CD4-positive, alpha-beta T cell treated with Interferon gamma for 1 hour (primary cell): ENCODE measurements around the gene ARHGAP20.
A peak's percentile ranks its signal among the peaks of the same experiment; 100 is the strongest.

Experiments used
- DNase-seq: peaks from one replicate; pipeline ENCODE4 v3.0.0-alpha.2; 2020

ARHGAP20 gene, protein sequence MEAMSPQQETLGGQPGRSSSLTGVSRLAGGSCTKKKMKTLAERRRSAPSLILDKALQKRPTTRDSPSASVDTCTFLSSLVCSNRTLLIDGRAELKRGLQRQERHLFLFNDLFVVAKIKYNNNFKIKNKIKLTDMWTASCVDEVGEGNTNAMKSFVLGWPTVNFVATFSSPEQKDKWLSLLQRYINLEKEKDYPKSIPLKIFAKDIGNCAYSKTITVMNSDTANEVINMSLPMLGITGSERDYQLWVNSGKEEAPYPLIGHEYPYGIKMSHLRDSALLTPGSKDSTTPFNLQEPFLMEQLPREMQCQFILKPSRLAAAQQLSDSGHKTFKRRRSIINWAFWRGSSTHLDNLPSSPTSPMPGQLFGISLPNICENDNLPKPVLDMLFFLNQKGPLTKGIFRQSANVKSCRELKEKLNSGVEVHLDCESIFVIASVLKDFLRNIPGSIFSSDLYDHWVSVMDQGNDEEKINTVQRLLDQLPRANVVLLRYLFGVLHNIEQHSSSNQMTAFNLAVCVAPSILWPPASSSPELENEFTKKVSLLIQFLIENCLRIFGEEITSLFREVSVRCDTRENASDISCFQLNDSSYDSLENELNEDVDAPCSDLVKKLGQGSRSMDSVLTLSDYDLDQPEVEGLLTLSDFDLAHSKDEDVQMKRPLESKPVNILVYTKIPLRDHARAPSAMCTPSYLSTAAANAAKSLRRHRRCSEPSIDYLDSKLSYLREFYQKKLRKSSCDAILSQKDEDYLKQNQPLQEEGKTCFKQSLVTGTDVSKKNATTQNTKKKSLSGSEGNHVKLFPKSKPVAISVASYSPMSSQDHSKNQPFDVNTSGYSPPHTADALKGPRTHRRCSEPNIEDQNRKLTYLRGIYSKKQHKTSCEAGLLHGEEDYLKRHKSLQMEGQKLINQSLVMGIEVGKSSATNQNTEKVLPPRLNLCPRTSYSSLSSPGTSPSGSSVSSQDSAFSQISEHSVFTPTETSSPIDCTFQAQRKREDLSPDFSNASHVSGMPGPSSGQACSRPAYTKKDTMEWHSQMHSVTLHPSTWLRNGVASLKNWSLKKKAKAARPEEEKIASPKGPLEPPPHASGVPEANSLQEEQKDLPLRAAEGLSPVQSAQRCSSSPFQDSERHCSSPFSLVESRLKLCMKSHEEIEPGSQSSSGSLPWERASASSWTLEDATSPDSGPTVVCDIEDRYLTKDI

DNA sequence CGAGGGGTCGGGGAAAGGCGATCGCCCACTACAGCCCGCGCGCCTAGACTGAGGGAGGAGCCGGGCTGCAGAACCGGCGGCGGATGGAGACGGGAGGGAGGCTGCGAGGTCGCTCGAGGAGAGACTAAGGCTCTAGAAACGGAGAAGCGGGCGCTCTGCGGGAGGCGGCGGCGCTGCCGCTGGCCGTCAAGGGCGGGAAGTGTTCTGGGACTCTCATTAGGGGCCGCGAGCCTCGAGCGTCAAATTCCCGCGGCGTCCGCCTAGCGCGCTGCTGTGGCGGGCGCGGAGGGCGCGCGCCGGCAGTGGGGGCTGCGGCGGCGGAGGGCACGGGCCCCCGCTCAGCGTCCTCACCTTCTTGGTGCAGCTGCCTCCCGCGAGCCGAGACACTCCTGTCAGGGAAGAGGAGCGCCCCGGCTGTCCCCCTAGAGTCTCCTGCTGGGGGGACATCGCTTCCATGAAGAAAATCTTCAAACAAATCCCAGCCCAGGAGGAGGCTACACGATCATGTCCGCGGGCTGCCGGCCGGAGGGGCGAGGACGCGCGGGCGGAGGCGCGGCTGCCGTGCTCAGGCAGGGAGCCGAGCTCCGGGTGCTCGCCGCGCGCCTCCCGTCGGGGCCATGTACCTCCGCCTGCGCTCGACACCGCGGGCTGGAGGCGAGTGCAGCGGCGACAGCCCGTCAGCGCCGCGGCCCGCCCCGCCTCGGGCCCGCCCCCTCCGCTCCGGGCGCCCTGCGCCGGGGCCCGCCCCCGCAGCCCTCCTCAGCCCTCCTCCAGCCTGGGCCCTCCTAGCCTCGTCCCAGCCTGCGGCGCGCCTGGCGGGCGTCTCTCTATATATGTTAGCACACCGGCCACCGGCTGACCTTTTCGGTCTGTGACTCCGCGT, at the start of gene ARHGAP20:
ARHGAP20 (minus strand) TSS at position 662 of the 883 bp plus-strand sequence; CDS start at position 456, 206 bp downstream.
- DNase-seq: peak; percentile 51

DNA sequence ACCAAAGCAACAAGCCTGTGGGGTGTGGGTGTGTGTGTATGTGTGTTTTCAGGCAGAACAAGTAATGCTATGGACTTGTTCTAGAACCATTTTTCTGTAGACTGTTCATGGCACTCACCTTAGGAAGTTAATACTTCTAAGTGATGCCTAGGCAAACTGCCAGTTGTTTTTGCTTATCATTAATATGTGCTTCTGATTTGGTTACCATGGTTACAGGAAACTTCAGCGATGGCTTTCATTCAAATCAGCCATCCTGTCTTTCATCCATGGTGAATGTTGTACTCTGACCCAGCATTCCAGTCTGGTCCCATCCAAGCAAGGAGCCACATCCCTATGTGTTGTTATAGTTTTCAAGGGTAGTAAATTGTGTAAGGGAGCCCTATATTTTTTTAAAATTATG, 49.8 kb upstream of the ARHGAP20 start:
- DNase-seq: no peak

DNA sequence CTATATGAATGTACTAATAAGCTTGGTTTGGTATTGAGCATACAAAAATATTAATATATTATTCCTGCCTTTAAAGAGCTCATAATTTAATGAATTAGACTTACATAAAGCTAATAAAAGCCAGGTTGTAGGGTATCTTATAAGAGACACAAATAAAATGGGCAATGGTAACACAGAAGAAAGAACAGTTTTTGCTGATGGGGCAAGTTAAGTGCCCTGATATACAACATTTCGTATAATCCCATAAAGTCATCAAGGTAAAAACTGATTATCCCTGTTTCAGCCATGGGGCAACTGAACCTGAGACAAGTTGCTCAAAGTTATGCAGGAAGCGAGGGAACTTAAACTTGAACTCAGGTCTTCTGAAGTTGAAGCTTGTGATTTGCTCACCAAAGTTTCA, 48.9 kb upstream of the ARHGAP20 start:
- DNase-seq: no peak

DNA sequence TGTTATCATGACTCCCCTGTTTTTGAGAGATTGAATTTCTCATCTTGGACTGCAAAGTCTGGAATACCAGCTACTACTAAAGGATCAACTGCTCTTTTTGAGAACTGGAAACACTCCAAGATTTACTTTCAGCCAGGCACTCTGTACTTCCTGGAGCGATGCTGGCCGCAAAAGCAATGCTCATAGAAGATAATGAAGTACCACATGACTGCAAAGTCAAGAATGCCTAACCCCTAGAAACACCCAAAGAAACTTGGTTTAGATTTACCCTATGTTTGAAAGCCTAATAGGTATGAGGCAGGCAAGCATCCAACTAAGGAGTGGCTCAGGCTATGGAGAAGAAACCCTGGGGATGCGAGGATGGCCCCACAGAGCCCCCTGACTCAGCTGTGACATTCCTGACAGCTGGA, 47.7 kb upstream of the ARHGAP20 start:
- no peak for DNase-seq

DNA sequence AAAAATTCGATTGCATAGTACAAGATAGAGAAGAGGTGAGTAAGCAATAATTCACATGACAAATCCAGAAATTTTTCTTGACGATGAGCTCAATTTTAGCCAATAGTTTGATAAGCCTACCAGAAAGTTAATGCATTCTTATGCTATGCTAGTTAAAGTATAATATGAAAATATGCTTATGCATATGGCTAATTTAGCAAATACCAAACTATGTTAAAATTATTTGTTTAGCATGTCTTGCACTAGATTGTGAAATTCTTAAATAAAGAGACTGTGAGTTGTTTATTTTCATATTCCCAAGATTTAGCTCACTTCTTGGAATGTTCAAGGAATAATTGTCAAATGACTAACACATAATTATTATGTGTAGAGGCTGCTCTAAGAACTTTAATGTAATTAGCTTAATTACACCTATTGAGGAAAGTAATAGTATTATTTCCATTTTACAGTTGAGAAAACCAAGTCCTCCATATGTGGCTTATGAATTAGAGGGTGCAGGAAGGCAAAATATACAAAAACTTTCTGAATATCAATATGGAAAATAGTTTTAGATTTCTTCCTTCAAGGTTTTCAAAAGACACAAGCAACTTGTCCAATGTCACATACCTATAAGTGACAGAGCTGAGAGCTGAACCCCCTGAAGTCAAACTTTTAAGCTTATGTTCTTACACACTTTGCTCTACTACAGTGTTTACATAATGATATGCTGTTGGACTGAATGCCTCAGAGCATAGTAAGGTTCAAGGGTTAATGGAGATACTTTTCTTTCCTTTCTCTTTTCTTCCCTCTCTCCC, 45.9 kb upstream of the ARHGAP20 start:
- DNase-seq: no peak

DNA sequence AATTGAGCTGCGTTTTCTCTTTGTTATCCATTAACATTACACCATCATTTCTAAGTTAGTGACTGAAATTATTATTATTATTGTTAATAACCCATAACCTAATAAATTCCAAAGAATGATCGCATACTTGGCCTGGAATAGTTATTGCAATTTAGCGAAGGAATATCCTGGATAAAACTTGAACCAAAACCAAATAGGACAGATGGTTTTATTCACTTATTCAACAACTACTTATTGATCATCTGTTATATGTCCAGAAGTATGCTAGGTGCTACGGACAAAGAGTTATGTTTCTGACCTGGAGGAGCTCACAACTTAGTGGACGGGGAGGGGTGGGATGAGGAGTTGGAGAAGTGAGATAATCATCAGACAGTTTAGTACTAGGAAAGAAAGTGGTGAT, 44.8 kb upstream of the ARHGAP20 start:
- no peak for DNase-seq

DNA sequence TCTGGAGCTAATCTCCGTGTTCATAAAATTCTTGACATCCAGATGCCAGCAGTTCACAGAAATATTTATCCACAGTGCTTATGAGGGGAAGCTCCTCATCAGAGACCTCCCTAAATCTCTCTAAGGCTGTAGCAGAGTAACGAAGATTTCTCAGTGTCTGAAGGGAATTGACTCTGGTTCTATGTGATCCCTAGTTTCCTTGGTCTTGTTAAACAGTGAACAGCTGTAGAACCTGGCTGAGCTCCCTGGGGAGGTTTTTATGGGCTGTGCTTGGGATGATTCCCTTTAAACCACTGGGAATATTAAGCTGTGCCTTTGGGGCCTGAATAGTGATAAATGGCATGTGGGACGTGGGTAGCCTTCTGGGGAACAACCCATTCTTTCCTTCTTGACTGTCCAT, 43.7 kb upstream of the ARHGAP20 start:
- no peak for DNase-seq

DNA sequence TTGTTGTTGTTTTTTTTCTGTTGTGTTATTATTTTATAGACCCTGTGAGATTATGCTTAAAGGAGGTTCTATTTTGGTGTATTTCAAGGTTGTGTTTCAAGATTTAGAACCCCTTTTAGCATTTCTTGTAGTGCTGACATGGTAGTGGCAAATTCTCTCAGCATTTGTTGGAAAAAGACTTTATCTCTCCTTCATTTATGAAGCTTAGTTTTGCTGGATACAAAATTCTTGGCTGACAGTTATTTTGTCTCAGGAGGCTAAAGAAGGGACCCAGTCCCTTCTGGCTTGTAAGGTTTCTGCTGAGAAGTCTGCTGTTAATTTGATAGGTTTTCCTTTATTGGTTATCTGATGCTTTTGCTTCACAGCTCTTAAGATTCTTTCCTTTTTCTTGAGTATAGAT, 40.7 kb upstream of the ARHGAP20 start:
- DNase-seq: no peak

DNA sequence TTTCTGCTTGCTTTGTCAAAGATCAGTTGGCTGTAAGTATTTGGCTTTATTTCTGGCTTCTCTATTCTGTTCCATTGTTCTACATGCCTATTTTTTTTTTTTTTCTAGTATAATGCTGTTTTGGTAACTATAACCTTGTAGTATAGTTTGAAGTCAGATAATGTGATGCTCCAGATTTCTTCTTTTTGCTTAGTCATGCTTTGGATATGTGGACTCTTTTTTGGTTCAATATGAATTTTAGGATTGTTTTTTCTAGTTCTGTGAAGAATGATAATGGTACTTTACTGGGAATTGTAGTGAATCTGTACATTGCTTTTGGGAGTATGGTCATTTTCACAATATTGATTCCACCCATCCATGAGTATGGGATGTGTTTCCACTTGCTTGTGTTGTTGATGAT, 37.9 kb upstream of the ARHGAP20 start:
- no peak for DNase-seq

DNA sequence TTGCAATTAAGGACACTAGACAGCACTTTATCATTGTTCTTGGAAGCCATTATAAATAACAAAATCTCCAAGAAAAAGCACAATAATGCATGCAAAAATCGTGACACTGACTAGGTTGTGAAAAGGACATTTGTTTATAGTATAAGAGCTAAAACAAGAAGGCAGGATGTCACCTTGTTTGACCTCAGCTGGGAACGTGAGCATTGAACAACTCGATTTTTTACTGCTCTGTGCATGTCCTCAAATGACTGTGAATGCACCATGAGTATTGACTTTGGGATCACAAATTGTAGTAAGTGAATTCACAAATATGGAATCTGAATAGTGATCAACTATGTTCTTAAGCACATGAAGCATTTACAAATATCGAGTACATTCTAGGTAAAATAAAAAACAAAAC, 35.3 kb upstream of the ARHGAP20 start:
- DNase-seq: no peak

DNA sequence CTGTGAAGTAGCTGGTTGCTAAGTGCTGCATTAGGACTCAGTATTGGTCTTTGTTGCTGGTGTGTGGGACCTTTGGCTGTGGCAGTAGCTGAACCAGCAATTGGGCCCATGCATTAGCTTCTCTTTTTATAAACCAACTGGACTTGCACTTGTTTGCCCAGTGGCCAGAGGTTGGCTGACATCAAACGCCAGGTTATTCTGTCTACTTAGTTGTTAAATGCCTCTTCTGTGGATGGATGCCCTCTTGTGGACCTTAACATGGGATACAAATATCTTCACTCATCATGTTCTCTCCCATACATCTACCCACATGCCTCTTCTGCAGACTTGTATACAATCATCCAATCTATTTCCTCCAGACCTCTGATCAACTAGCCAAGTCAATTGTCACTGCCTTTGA, 26.4 kb upstream of the ARHGAP20 start:
- DNase-seq: no peak

DNA sequence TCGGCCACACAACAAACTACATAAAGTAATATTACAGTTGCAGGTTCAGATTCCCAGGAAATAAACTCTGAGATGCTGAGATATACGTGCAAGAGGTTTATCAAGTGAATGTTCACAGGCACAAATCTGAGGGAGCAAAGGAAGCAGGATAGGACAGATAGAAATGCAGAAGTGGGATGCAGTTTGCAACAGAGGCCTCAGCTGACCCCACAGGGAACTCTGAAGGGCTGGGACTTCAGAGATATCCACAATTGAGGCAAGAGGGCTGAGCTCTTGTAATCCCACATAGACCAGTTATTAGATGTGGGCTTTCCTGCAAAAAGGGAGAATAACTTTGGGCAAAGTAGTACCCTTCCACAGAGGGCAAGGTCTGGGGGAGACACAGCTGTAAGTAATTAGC, 25.4 kb upstream of the ARHGAP20 start:
- DNase-seq: no peak

DNA sequence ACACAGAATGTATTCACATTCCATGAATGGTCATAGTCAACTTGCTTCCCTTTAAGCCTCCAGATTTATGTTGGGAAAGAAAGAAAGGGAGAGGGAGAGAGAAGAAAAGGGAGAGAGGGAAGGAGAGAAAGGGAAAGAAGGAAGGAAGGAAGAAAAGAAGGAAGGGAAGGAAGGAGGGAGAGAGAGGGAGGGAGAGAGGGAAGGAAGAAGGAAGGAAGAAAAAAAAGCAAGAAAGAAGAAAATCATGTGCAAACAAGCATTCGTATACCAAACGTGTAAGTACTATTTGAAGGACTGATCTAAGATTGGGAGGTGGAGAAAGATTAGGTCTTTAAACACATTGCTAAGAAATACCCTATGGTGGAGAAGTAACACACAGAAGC, 23.9 kb upstream of the ARHGAP20 start:
- no peak for DNase-seq

DNA sequence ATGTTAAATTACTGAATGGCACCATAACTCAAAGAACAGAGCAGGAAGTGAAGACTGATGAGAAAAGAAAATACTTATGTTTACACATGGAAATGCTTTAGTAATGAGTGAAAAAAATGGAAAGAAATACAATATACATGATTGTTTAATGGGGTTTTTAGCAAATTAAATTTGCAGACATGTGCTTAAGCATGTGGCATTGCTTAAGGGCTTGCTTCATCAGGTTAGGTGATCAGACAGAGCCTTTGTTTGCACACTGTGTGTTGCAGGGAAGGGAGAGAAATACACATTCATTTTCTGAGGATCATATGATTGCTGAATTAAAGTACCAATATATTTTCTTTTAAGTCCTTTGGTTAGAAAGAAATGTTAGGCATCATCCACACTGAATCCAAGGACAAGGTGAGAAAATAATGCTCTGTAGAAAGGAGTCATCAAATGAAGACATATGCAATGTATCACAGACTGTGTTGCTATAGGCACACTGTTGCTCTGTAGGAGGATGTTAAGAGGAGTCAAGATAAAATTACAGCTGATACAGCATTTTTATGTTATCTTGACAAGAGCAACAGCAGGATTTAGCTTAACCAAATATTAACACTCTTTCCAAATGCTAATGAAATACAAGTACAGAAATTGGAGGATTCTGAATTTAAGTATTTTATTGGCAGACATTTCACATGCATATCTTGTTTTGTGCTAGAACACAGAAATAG, 23.4 kb upstream of the ARHGAP20 start:
- DNase-seq: no peak

DNA sequence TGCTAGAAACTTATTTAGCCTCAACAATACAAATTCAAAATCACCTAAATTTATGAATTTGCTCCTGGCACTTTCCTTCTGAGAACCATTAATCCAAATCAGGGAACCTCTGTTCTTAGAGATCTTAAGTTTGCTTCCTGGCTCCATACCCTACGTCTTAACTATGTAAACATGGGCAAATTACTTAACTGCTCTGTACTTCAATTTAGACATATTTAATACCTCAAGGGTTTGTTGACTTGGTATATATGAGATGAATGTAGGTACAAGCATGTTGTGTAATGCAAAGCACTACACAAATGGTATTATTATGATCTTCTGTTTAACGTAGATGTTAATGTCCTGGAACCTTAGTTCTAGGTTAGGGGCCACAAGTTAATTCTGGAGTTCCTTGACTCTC, 22.6 kb upstream of the ARHGAP20 start:
- DNase-seq: no peak

DNA sequence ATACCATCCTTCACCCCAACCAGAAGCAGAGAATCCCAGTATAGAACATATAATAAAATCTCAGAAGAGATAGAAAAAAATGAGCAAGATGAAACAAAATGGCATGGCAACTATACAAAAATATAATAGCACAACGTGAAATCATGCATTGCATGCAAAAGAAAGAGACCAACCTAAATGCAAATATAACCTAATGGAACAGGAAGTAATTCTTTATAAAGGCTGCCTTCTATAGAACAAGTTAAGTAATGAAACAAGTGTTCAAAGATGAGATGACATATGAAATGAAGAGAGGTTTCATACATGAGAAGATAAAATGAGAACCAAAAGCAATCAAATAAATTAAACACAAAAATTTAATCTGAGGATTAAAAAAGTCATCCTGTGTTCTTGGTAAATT, 18.5 kb upstream of the ARHGAP20 start:
- DNase-seq: no peak

DNA sequence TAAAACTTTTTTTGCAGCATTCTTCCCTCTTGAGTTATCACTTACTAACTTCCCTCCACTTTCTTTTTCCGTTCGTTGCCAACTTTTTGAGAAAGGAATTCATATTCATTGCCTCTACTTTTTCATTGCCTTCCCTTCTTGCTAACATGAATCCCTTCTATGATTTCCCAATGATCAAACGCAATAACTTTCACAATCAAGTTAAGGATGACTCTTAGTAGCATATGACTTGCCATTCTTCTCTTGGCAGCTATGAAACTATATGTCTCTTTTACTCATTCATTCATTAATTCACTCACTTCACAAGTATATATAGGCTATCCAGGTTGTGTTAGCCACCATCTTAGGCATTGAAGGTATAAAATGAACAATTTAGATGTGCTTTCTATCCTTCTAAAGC, 16.6 kb upstream of the ARHGAP20 start:
- no peak for DNase-seq

DNA sequence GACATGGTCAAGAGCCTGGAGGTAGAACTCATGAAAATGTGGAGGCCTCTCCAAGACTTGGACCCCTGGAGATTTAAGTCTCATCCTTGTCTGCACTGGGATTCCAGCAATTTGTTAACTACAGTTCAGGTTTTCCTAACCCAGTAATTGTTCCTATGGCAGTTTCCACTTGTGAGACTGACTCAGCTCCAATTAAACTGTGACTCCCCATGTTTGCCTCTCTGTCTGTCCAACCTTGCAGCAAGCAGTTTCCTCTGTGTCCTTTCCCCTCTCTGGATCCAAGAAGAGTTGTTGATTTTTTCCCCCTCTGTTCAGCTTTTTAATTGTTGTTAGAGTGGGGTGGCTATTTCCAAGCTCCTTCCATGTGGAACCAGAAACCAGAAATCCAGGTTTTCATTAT, 16.2 kb upstream of the ARHGAP20 start:
- no peak for DNase-seq

DNA sequence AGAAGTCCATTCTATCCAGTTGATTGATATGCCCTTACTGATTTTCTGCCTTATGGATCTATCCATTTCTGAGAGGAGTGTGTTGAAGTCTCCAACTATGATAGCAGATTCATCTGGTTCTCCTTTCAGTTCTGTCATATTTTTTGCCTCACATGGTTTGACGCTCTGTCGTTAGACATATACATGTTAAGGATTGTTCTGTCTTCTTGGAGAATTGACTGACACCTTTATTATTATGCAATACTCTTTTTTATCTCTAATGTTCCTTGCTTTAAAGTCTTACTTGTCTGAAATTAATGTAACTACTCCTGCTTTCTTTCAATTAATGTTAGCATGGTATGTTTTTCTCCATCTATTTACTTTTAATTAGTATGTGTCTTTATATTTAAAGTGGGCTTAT, 12.1 kb upstream of the ARHGAP20 start:
- DNase-seq: no peak

DNA sequence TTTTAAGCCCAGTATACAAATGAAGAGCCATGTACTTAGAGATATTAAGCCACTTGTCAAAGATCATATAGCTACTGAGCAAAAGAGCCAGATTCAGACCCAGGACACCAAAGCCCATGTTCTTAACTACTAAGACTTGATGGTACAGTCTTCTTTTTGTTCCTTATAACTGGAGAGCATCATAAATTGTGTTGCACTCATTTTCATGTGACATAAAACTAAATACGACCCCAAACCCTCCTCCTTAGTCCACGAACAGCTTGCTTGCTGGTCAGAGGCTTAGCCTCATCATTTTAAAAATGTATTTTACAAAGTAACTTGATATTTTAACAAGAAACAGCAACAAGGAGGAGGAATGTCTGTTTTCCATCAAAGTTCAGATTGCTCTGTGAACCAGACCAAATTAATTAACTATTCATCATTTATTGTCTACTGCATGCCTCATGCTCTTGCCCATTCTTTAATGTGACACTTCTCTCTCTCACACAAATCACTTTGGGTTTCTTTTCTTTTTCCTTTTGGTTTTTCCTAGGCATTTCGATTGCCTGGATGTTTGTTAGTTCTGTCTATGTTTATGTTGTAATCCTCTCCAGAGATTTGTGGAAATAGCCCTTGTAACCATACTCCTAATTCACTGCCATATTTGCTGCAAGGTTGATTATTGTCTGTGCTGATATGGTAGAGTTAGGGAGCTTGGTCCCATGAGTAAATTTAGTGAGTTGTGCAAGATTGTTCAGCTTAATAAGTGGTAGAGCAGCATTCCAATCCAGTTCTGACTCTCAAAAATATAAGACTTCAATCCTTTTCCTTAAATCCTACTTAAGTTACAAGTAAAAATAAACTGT, 8.4 kb upstream of the ARHGAP20 start:
- no peak for DNase-seq
